CD14-positive monocyte (primary cell): ENCODE data around the gene CAPN11. TPM values are rescaled to one million over a fixed set of nuclear protein-coding genes. Genes with fewer than 3 reads are reported as not detected.

Experiments used
- DNase-seq, 3 donors: peaks; one replicate each; pipeline ENCODE4 v3.0.0-alpha.2; 2011 to 2022
- H2AFZ ChIP-seq: 2 replicates; pipeline ENCODE4 v1.6.0; 2012; ENCODE audit warnings: mild to moderate bottlenecking, low read depth, low read length, inconsistent platforms; ENCODE audit not compliant: insufficient read depth, poor library complexity, severe bottlenecking
- H3K27ac ChIP-seq, 2 donors: 1 replicate in 1 of 2; 2 replicates in 1 of 2; pipeline ENCODE4 v1.5.1; 2012 to 2013; ENCODE audit warnings: low read length in 2 of 2, control low read depth in 1 of 2, inconsistent platforms in 1 of 2, low read depth in 1 of 2, mild to moderate bottlenecking in 1 of 2
- H3K27me3 ChIP-seq, 2 donors: one replicate each; pipeline versions ENCODE4 v1.6.0 to v1.6.1; 2011 to 2013; ENCODE audit warnings: low read length in 2 of 2; ENCODE audit not compliant: control insufficient read depth in 2 of 2, insufficient read depth in 2 of 2
- H3K36me3 ChIP-seq, 2 donors: replicated peaks in 1 of 2; 1 replicate in 1 of 2; 2 replicates in 1 of 2; pipeline versions ENCODE4 v1.5.1 to v1.6.1; 2012 to 2013; ENCODE audit warnings: low read length in 2 of 2, control low read depth in 1 of 2, inconsistent platforms in 1 of 2, mild to moderate bottlenecking in 1 of 2; ENCODE audit not compliant: insufficient read depth in 2 of 2, control insufficient read depth in 1 of 2
- H3K4me1 ChIP-seq, 2 donors: 1 replicate in 1 of 2; 2 replicates in 1 of 2; pipeline versions ENCODE4 v1.5.1 to v1.6.1; 2012 to 2013; ENCODE audit warnings: low read length in 2 of 2, control low read depth in 1 of 2, inconsistent platforms in 1 of 2, mild to moderate bottlenecking in 1 of 2, moderate library complexity in 1 of 2; ENCODE audit not compliant: insufficient read depth in 2 of 2, control insufficient read depth in 1 of 2
- H3K4me2 ChIP-seq: replicated peaks from 2 replicates; pipeline ENCODE3; 2012; ENCODE audit warnings: low read length, moderate library complexity, mild to moderate bottlenecking; ENCODE audit not compliant: poor library complexity, severe bottlenecking; ENCODE audit errors: extremely low read depth
- H3K4me3 ChIP-seq, 3 experiments: fragments of 200-600 bp in 1 of 3; sonication (generic) in 1 of 3; replicated peaks in 1 of 3; 1 replicate in 2 of 3; 2 replicates in 1 of 3; pipeline ENCODE4 v1.5.1; 2011 to 2013; ENCODE audit warnings: low read length in 3 of 3, mild to moderate bottlenecking in 3 of 3, control low read depth in 2 of 3, low read depth in 2 of 3, inconsistent platforms in 1 of 3, moderate library complexity in 1 of 3
- H3K79me2 ChIP-seq: 2 replicates; pipeline ENCODE4 v1.6.0; 2012; ENCODE audit warnings: mild to moderate bottlenecking, control low read depth, inconsistent platforms, low read length, moderate library complexity; ENCODE audit not compliant: insufficient read depth
- H3K9ac ChIP-seq: 2 replicates; pipeline ENCODE4 v1.6.0; 2017; ENCODE audit warnings: low read length, mild to moderate bottlenecking; ENCODE audit not compliant: insufficient read depth, poor library complexity, severe bottlenecking
- H3K9me3 ChIP-seq, 2 donors: replicated peaks in 1 of 2; 1 replicate in 1 of 2; 2 replicates in 1 of 2; pipeline versions ENCODE4 v1.5.1 to v1.6.1; 2012 to 2013; ENCODE audit warnings: low read length in 2 of 2, control low read depth in 1 of 2; ENCODE audit not compliant: control insufficient read depth in 1 of 2, insufficient read depth in 1 of 2
- H4K20me1 ChIP-seq: 2 replicates; pipeline ENCODE4 v1.6.0; 2012; ENCODE audit warnings: mild to moderate bottlenecking, low read length, control low read depth, moderate library complexity; ENCODE audit not compliant: insufficient read depth
- H3K27ac Mint-ChIP-seq, 7 donors: one replicate each; pipeline ENCODE4 v1.8.0; 2020; ENCODE audit warnings: mild to moderate bottlenecking in 7 of 7, mixed read lengths in 7 of 7, moderate library complexity in 6 of 7, inconsistent platforms in 2 of 7
- H3K27me3 Mint-ChIP-seq, 3 donors: one replicate each; pipeline ENCODE4 v1.8.0; 2021 to 2022; ENCODE audit warnings: low read depth in 3 of 3, mild to moderate bottlenecking in 3 of 3, mixed read lengths in 3 of 3, moderate library complexity in 3 of 3, inconsistent platforms in 1 of 3
- H3K36me3 Mint-ChIP-seq, 2 donors: one replicate each; pipeline ENCODE4 v1.8.0; 2020; ENCODE audit warnings: mixed read lengths in 2 of 2, inconsistent platforms in 1 of 2, mild to moderate bottlenecking in 1 of 2
- H3K4me1 Mint-ChIP-seq: one replicate; pipeline ENCODE4 v1.8.0; 2020; ENCODE audit warnings: mild to moderate bottlenecking, mixed read lengths
- H3K4me3 Mint-ChIP-seq, 2 donors: one replicate each; pipeline ENCODE4 v1.8.0; 2020; ENCODE audit warnings: mild to moderate bottlenecking in 2 of 2, mixed read lengths in 2 of 2, moderate library complexity in 1 of 2
- H3K9me3 Mint-ChIP-seq, 7 donors: one replicate each; pipeline ENCODE4 v1.8.0; 2020 to 2022; ENCODE audit warnings: mixed read lengths in 7 of 7, mild to moderate bottlenecking in 6 of 7, moderate library complexity in 6 of 7, inconsistent platforms in 2 of 7
- CTCF ChIP-seq: fragments of 200-600 bp; IDR thresholded peaks from one replicate; pipeline ENCODE4 v1.8.0; 2022; ENCODE audit warnings: antibody characterized with exemption, mild to moderate bottlenecking
- WGBS: methylation state at CpG from one replicate; pipeline ENCODE4 v1.1.5; 2013; ENCODE audit warnings: missing lambda C conversion rate; ENCODE audit not compliant: insufficient coverage; 5-methylcytosine and 5-hydroxymethylcytosine counted together
- intact Hi-C, 2 donors: fragments of 100-400 bp; cut with micrococcal nuclease; formaldehyde crosslinking; loops; one replicate each; pipeline versions ENCODE4 v1.15.0 to v1.15.1; 2023
- polyA plus RNA-seq, 3 donors: library from polyadenylated mRNA; depleted of rRNA in 1 of 3; unstranded in 2 of 3; stranded (reverse) in 1 of 3; fragments of 300-500 nt in 2 of 3; fragments of >200 nt in 1 of 3; fragmentation: Illumina TruSeq in 2 of 3; gene quantifications; 1 replicate in 2 of 3; 2 replicates in 1 of 3; pipeline ENCODE4 v1.2.3, GENCODE V29; 2012 to 2021

Gene CAPN11
- polyA plus RNA-seq, 3 donors = 0.11 TPM; not detected in 2

- Histone ChIP-seq H3K36me3 (no peaks in the 10 kb centered on the region), H3K9ac (no peak overlapping the region), H3K79me2 (no peaks in the 10 kb centered on the region), H2AFZ (no peak overlapping the region), H3K4me1 (peaks cover 0 to 2% of the 10 kb centered on the region in 2 donors), H4K20me1 (peaks cover 5% of the 10 kb centered on the region), H3K27ac (no peak overlapping the region), H3K27me3 (no peaks in the 10 kb centered on the region), H3K4me3 (no peak overlapping the region), H3K9me3 (no peaks in the 10 kb centered on the region), H3K4me2 (no peak overlapping the region)
- Mint-ChIP-seq H3K36me3 (no peaks in the 10 kb centered on the region), H3K4me3 (no peak overlapping the region), H3K27ac (peak overlapping the region in 2 of 7 donors; percentile 15 to 59), H3K27me3 (peaks cover 0 to 5% (median 5%) of the 10 kb centered on the region in 3 donors), H3K9me3 (peaks cover 0 to 4% (median 0%) of the 10 kb centered on the region in 7 donors), H3K4me1 (peaks cover 6% of the 10 kb centered on the region)
- DNase-seq = no peak
- intact Hi-C loops = no loop called here
- 97% methylated on average over 8 of the region's 9 CpGs for WGBS
- no peak for TF ChIP-seq CTCF
Observed at GRCh38 chr6:44156494-44157151, 2.0 kb upstream of the CAPN11 start.

- Histone ChIP-seq H3K4me3 (no peak overlapping the region), H3K27me3 (no peaks in the 10 kb centered on the region), H3K9ac (no peak overlapping the region), H3K36me3 (no peaks in the 10 kb centered on the region), H3K4me2 (no peak overlapping the region), H4K20me1 (peaks cover 2% of the 10 kb centered on the region), H3K9me3 (no peaks in the 10 kb centered on the region), H2AFZ (no peak overlapping the region), H3K79me2 (no peaks in the 10 kb centered on the region), H3K27ac (no peak overlapping the region), H3K4me1 (no peaks in the 10 kb centered on the region)
- no peak for DNase-seq
- peaks cover 4% of the 10 kb centered on the region for H3K4me1 Mint-ChIP-seq
- peaks cover 0 to 4% (median 0%) of the 10 kb centered on the region in 7 donors for H3K9me3 Mint-ChIP-seq
- no peak for TF ChIP-seq CTCF
- H3K27ac Mint-ChIP-seq = no peak overlapping the region
- intact Hi-C loops = no loop called here
- H3K27me3 Mint-ChIP-seq = peaks cover under 1 to 5% (median 3%) of the 10 kb centered on the region in 3 donors
- no peaks in the 10 kb centered on the region for H3K36me3 Mint-ChIP-seq
- 67% methylated on average over 9 of the region's 11 CpGs for WGBS
- H3K4me3 Mint-ChIP-seq = no peak overlapping the region
Observed at GRCh38 chr6:44157152-44157521, 1.5 kb upstream of the CAPN11 start.
